ENCODE data around the gene HOXA4. TPM values are rescaled to one million over a fixed set of nuclear protein-coding genes. Genes with fewer than 3 reads are reported as not detected.
A peak's percentile ranks its signal among the peaks of the same experiment; 100 is the strongest.

HOXA4 gene
- total and polyA plus RNA-seq, 8 donors, result 0.55 to 17.0 (median 4.2) TPM

DNA sequence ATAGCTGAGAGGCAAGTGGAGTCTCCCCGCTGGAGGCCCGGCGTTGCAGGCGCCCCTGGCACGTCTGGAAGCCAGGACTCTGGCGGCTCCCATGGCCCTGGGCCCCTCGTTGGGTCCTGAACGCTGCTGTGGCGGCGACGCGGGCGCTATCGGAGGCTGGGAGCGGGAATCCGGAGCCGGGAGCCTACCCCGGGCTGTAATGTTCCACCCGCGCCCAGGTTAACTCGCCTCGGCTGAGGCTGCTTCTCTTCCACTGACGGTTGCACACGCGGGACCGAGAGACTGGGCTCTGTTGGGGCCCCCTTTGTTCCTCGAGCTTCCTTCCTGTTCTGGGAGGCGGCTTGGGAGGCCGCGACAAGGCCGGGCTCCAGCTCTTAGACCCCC, 14.2 kb upstream of the HOXA4 start:
- H3K9me3 ChIP-seq, result peaks cover 0 to 26% (median 0%) of the 10 kb centered on the region in 4 donors
- intact Hi-C loops (cut with DNase I; ENCODE audit: low total_unique reads), result no loop called here
- peaks cover 0 to 94% (median 77%) of the 10 kb centered on the region in 3 donors for H3K27me3 ChIP-seq
- no peak for DNase-seq
- H3K4me3 ChIP-seq, result peak overlapping the region; percentile 10 to 64 (median 54)
- peaks cover 7 to 35% (median 20%) of the 10 kb centered on the region in 4 donors for H3K4me1 ChIP-seq
- H3K36me3 ChIP-seq, result peaks cover 0 to 5% (median 0%) of the 10 kb centered on the region in 4 donors
- peak overlapping the region; percentile 23 to 99 (median 88) for H3K27ac ChIP-seq
- no peak for TF ChIP-seq POLR2A (IDR thresholded peaks at IDR 0.05)
- TF ChIP-seq EP300 (IDR thresholded peaks at IDR 0.05), result no peak
- TF ChIP-seq, protein P1, sequence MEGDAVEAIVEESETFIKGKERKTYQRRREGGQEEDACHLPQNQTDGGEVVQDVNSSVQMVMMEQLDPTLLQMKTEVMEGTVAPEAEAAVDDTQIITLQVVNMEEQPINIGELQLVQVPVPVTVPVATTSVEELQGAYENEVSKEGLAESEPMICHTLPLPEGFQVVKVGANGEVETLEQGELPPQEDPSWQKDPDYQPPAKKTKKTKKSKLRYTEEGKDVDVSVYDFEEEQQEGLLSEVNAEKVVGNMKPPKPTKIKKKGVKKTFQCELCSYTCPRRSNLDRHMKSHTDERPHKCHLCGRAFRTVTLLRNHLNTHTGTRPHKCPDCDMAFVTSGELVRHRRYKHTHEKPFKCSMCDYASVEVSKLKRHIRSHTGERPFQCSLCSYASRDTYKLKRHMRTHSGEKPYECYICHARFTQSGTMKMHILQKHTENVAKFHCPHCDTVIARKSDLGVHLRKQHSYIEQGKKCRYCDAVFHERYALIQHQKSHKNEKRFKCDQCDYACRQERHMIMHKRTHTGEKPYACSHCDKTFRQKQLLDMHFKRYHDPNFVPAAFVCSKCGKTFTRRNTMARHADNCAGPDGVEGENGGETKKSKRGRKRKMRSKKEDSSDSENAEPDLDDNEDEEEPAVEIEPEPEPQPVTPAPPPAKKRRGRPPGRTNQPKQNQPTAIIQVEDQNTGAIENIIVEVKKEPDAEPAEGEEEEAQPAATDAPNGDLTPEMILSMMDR (IDR thresholded peaks at IDR 0.05), result no peak
- TF ChIP-seq POLR2AphosphoS5 (IDR thresholded peaks at IDR 0.05), result no peak
- WGBS, 5 donors, result 21 to 45% (median 29%) methylated on average over 12 to 31 of the region's 31 CpGs

DNA sequence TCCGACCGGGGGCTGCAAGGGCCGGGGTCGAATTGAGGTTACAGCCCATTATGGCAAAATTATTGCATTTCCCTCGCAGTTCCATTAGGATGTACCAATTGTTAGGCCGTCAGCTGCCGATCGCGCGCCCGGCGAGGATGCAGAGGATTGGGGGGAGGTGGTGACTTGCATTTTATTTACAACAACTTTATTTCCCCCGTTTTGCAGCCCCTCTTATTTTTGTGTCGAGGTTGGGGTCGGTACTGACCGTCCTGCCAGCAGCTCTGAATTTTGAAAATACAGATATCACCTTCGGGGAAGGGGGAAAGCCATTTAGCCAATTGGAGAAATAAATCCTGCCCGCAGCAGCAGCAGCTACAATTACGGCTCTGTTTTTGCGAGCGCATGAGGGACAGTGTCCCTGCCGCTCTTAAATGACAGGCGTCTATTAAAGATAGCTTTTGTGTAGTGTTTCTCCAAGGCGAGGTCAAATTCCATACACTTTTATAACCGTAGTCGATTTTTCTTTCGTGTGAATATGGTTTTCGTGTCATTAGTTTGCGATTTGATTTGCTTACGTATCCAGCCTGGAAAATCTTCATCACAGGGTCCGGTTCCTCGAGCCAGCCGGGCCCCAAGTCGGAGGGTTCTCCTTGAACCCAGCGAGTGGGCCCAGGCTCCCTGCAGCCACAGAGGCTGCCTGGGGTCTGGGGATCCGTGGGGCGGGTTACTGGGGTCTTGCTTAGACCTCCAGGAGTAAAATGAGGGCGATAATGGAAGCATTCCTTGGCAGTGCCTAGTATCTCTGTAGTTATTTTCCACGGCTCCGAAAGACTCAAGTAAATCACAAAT, 13.6 kb upstream of the HOXA4 start:
- peaks cover 0 to 26% (median 0%) of the 10 kb centered on the region in 4 donors for H3K9me3 ChIP-seq
- H3K4me3 ChIP-seq, result peak overlapping the region; percentile 54 to 65 (median 60)
- intact Hi-C loops (cut with DNase I; ENCODE audit: low total_unique reads), result no loop called here
- peaks cover 0 to 94% (median 79%) of the 10 kb centered on the region in 3 donors for H3K27me3 ChIP-seq
- H3K36me3 ChIP-seq, result peaks cover 0 to 5% (median 0%) of the 10 kb centered on the region in 4 donors
- H3K4me1 ChIP-seq, result peaks cover 7 to 35% (median 20%) of the 10 kb centered on the region in 4 donors
- 25 to 33% (median 31%) methylated on average over 39 to 40 of the region's 40 CpGs for WGBS, 5 donors
- no peak for TF ChIP-seq EP300 (IDR thresholded peaks at IDR 0.05)
- no peak for TF ChIP-seq POLR2AphosphoS5 (IDR thresholded peaks at IDR 0.05)
- TF ChIP-seq, protein P1 (IDR thresholded peaks at IDR 0.05), result no peak
- TF ChIP-seq POLR2A (IDR thresholded peaks at IDR 0.05), result no peak
- DNase-seq, result no peak
- H3K27ac ChIP-seq, result peak overlapping the region; percentile 24 to 99 (median 88)

DNA sequence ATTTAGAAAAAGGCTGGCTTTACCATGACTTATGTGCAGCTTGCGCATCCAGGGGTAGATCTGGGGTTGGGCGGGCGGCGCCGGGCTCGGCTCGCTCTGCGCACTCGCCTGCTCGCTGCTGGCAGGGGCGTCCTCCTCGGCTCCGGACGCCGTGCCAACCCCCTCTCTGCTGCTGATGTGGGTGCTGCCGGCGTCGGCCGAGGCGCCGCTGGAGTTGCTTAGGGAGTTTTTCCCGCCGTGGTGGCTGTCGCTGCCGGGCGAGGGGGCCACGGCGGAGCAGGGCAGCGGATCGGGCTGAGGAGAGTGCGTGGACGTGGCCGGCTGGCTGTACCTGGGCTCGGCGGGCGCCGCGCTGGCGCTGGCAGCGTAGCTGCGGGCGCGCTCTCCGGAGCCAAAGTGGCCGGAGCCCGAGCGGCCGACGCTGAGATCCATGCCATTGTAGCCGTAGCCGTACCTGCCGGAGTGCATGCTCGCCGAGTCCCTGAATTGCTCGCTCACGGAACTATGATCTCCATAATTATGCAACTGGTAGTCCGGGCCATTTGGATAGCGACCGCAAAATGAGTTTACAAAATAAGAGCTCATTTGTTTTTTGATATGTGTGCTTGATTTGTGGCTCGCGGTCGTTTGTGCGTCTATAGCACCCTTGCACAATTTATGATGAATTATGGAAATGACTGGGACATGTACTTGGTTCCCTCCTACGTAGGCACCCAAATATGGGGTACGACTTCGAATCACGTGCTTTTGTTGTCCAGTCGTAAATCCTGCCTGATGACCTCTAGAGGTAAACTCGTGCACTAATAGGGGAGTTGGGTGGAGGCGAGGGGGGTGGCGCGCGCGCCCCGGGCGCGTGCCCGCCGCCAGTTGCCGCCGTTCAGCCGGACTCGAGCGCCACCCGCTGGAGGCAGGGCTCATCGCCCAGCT, 12.7 kb upstream of the HOXA4 start, which contains the start of gene HOXA5:
Gene HOXA5, minus strand, starts transcription at position 659 of the 927 bp plus-strand sequence. Its CDS starts 74 bp downstream, at position 585.
- TF ChIP-seq EP300 (IDR thresholded peaks at IDR 0.05) (peak; percentile 84), POLR2AphosphoS5 (IDR thresholded peaks at IDR 0.05) (peak; percentile 84 to 98 (median 87)), POLR2A (IDR thresholded peaks at IDR 0.05) (peak in 1 of 4 donors; percentile 72)
- TF ChIP-seq, protein P1 (IDR thresholded peaks at IDR 0.05), result peak in 5 of 7 experiments; percentile 30 to 76 (median 71)
- Histone ChIP-seq H3K27me3 (peaks cover 0 to 94% (median 73%) of the 10 kb centered on the region in 3 donors), H3K9me3 (peaks cover 0 to 26% (median 0%) of the 10 kb centered on the region in 4 donors), H3K36me3 (peaks cover 0 to 5% (median 0%) of the 10 kb centered on the region in 4 donors), H3K27ac (peak within 1 kb of the TSS; percentile 87 to 99 (median 94)), H3K4me3 (peak within 1 kb of the TSS; percentile 54 to 67 (median 64)), H3K4me1 (peaks cover 7 to 36% (median 19%) of the 10 kb centered on the region in 4 donors)
- intact Hi-C loops (cut with DNase I; ENCODE audit: low total_unique reads), result no loop called here
- DNase-seq, result peak; percentile 45 to 96
- 12 to 36% (median 15%) methylated on average over 37 to 86 of the region's 86 CpGs for WGBS, 5 donors
